Naive thymus-derived CD4-positive, alpha-beta T cell (primary cell): ENCODE measurements around the gene KRT32. TPM values are rescaled to one million over a fixed set of nuclear protein-coding genes. Genes with fewer than 3 reads are reported as not detected.

Experiments
- ATAC-seq: fragments of 150-1000 bp; cut with Tn5 transposase; 2 replicates; pipeline ENCODE4 v1.10.0; 2021; ENCODE audit warnings: mild to moderate bottlenecking, moderate library complexity
- CTCF ChIA-PET: fragments of 350-600 bp; sonication (Branson Sonifier 250); formaldehyde crosslinking; loops from one replicate; lab custom pipeline; 2021; ENCODE audit warnings: antibody characterized with exemption; lab: Charles Lee
- POLR2A ChIA-PET: fragments of 350-600 bp; sonication (Branson Sonifier 250); formaldehyde crosslinking; loops from one replicate; lab custom pipeline; 2021; ENCODE audit warnings: antibody characterized with exemption, inconsistent platforms; lab: Charles Lee
- DNase-seq, 9 donors: peaks; one replicate each; pipeline versions ENCODE4 v3.0.0 to v3.0.0-alpha.2; 2020 to 2022; ENCODE audit warnings: mixed read lengths in 1 of 9
- H3K27ac ChIP-seq: one replicate; pipeline ENCODE4 v1.7.0; 2013; ENCODE audit warnings: mild to moderate bottlenecking, low read depth, low read length, moderate library complexity
- H3K27me3 ChIP-seq, 2 donors: one replicate each; pipeline ENCODE4 v1.7.0; 2013; ENCODE audit warnings: low read length in 2 of 2, mild to moderate bottlenecking in 2 of 2, moderate library complexity in 2 of 2; ENCODE audit not compliant: control insufficient read depth in 2 of 2, insufficient read depth in 2 of 2
- H3K36me3 ChIP-seq, 3 experiments: 1 replicate in 2 of 3; 2 replicates in 1 of 3; pipeline ENCODE4 v1.7.0; 2013; ENCODE audit warnings: low read length in 3 of 3, mild to moderate bottlenecking in 3 of 3, moderate library complexity in 1 of 3; ENCODE audit not compliant: insufficient read depth in 3 of 3, control insufficient read depth in 2 of 3
- H3K4me1 ChIP-seq, 2 donors: one replicate each; pipeline ENCODE4 v1.7.0; 2013; ENCODE audit warnings: low read length in 2 of 2, mild to moderate bottlenecking in 2 of 2, moderate library complexity in 1 of 2; ENCODE audit not compliant: control insufficient read depth in 2 of 2, insufficient read depth in 2 of 2
- H3K4me3 ChIP-seq: 2 replicates; pipeline ENCODE4 v1.7.0; 2013; ENCODE audit warnings: mild to moderate bottlenecking, low read length
- H3K9me3 ChIP-seq, 3 experiments: 1 replicate in 2 of 3; 2 replicates in 1 of 3; pipeline ENCODE4 v1.7.0; 2013; ENCODE audit warnings: low read length in 3 of 3; ENCODE audit not compliant: control insufficient read depth in 2 of 3
- H3K27ac Mint-ChIP-seq, 9 donors: one replicate each; pipeline ENCODE4 v1.8.0; 2020 to 2022; ENCODE audit warnings: mixed read lengths in 9 of 9, mild to moderate bottlenecking in 8 of 9, moderate library complexity in 5 of 9, inconsistent platforms in 2 of 9
- H3K27me3 Mint-ChIP-seq, 5 donors: one replicate each; pipeline ENCODE4 v1.8.0; 2021 to 2022; ENCODE audit warnings: mixed read lengths in 5 of 5, mild to moderate bottlenecking in 1 of 5
- H3K36me3 Mint-ChIP-seq, 5 donors: one replicate each; pipeline ENCODE4 v1.8.0; 2020 to 2022; ENCODE audit warnings: mixed read lengths in 5 of 5, mild to moderate bottlenecking in 3 of 5, inconsistent platforms in 1 of 5
- H3K4me1 Mint-ChIP-seq, 7 donors: one replicate each; pipeline ENCODE4 v1.8.0; 2020 to 2022; ENCODE audit warnings: mixed read lengths in 7 of 7, mild to moderate bottlenecking in 3 of 7, inconsistent platforms in 1 of 7
- H3K4me3 Mint-ChIP-seq, 10 donors: one replicate each; pipeline ENCODE4 v1.8.0; 2020 to 2022; ENCODE audit warnings: mild to moderate bottlenecking in 10 of 10, mixed read lengths in 10 of 10, moderate library complexity in 6 of 10, inconsistent platforms in 2 of 10
- H3K9me3 Mint-ChIP-seq, 11 donors: one replicate each; pipeline ENCODE4 v1.8.0; 2020 to 2022; ENCODE audit warnings: mixed read lengths in 11 of 11, mild to moderate bottlenecking in 4 of 11, inconsistent platforms in 1 of 11, moderate library complexity in 1 of 11
- intact Hi-C, 2 donors: fragments of 100-400 bp; cut with micrococcal nuclease; formaldehyde crosslinking; loops; one replicate each; pipeline ENCODE4 v1.15.1; 2023
- polyA plus RNA-seq, 2 donors: library from polyadenylated mRNA; unstranded; fragments of 300-500 nt; fragmentation: Illumina TruSeq; gene quantifications; one replicate each; pipeline ENCODE4 v1.2.3, GENCODE V29; 2021
- total RNA-seq, 6 experiments: library from RNA in 5 of 6; stranded (reverse) in 5 of 6; gene quantifications; 1 replicate in 5 of 6; 2 replicates in 1 of 6; pipeline ENCODE4 v1.2.3 and lab custom pipeline; 2021 to 2026

KRT32 gene
- total and polyA plus RNA-seq, 7 experiments from 2014 or later = not detected

DNA sequence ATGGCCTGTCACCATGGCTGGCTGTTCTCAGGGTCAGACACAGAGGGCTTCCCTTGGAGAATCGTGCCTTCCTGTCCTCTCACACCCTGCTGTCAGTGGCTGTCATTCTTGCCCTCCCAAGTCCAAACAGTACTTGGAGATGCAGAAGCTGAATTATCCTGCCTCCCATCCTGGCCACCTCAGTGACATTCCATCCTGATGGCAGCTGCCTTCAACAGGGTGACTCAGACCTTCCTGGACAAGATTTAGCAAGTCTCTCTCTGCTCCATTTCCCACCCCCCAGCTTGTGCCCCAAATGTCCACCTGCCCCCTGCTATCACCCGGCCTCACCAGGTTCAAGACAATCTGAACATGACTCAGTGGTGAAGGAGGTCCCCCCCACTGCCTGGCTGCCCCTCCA lies 27.3 kb upstream of the KRT32 start:
- Histone ChIP-seq H3K4me1 (peaks cover 5 to 14% of the 10 kb centered on the region in 2 donors), H3K9me3 (no peaks in the 10 kb centered on the region), H3K4me3 (no peak overlapping the region), H3K27me3 (no peaks in the 10 kb centered on the region), H3K36me3 (no peaks in the 10 kb centered on the region), H3K27ac (no peak overlapping the region)
- ChIA-PET POLR2A (no interaction called here), CTCF (no interaction called here)
- no peak for ATAC-seq
- Mint-ChIP-seq H3K9me3 (no peaks in the 10 kb centered on the region), H3K27ac (peak overlapping the region in 3 of 9 donors; percentile 31 to 59 (median 39)), H3K36me3 (no peaks in the 10 kb centered on the region), H3K4me3 (no peak overlapping the region), H3K4me1 (peaks cover 16 to 40% (median 33%) of the 10 kb centered on the region in 7 donors), H3K27me3 (peaks cover 0 to 2% (median 0%) of the 10 kb centered on the region in 5 donors)
- intact Hi-C loops = loop anchor here in 1 of 2 donors (5.0 kb wide), 1 partner anchor 172 kb away; no protein-coding TSS in a partner anchor
- DNase-seq = no peak

DNA sequence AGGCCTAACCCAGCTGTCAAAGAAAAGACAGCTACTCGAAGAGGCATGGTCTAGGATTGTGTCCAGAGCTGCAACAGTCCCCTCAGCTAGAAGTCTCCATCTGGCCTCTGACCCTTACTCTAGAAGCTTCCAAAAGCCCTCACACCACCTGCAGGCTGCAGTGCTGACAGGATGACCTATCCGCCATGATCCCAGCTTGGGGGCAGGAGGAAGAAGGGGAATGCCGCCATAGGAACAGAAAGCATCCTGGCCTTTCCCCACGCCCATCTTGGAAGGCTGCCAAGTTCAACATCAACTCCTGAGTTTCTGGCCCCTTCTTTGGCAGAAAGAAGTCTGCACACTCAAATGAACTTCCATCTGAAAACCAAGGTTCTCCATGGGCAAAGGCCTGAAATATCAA lies 25.6 kb upstream of the KRT32 start:
- peaks cover 11 to 36% (median 28%) of the 10 kb centered on the region in 7 donors for H3K4me1 Mint-ChIP-seq
- POLR2A ChIA-PET = no interaction called here
- no peaks in the 10 kb centered on the region for H3K36me3 ChIP-seq
- no peaks in the 10 kb centered on the region for H3K27me3 ChIP-seq
- H3K4me3 ChIP-seq = no peak overlapping the region
- H3K4me3 Mint-ChIP-seq = no peak overlapping the region
- CTCF ChIA-PET = no interaction called here
- H3K27me3 Mint-ChIP-seq = no peaks in the 10 kb centered on the region
- H3K9me3 ChIP-seq = no peaks in the 10 kb centered on the region
- DNase-seq = no peak
- no peaks in the 10 kb centered on the region for H3K9me3 Mint-ChIP-seq
- H3K4me1 ChIP-seq = peaks cover 5 to 14% of the 10 kb centered on the region in 2 donors
- no peak for ATAC-seq
- H3K27ac ChIP-seq = no peak overlapping the region
- H3K36me3 Mint-ChIP-seq = no peaks in the 10 kb centered on the region
- intact Hi-C loops = loop anchor here in 1 of 2 donors (5.0 kb wide), 1 partner anchor 170 kb away; no protein-coding TSS in a partner anchor
- peak overlapping the region in 1 of 9 donors; percentile 21 for H3K27ac Mint-ChIP-seq

- intact Hi-C loops = loop anchor here in 1 of 2 donors (5.0 kb wide), 1 partner anchor 170 kb away; no protein-coding TSS in a partner anchor
- CTCF ChIA-PET = interaction anchor here (0.7 kb wide), 1 partner anchor 172 kb away, joined by 5 read pairs; no protein-coding TSS in a partner anchor
- no peaks in the 10 kb centered on the region for H3K36me3 ChIP-seq
- Mint-ChIP-seq H3K4me3 (no peak overlapping the region), H3K27ac (peak overlapping the region in 1 of 9 donors; percentile 80), H3K27me3 (no peaks in the 10 kb centered on the region), H3K4me1 (peaks cover 11 to 36% (median 28%) of the 10 kb centered on the region in 7 donors), H3K36me3 (no peaks in the 10 kb centered on the region), H3K9me3 (no peaks in the 10 kb centered on the region)
- no peak overlapping the region for H3K27ac ChIP-seq
- no peak for DNase-seq
- peak; percentile 48 for ATAC-seq
- H3K4me1 ChIP-seq = peaks cover 5 to 14% of the 10 kb centered on the region in 2 donors
- no peak overlapping the region for H3K4me3 ChIP-seq
- H3K27me3 ChIP-seq = no peaks in the 10 kb centered on the region
- H3K9me3 ChIP-seq = no peaks in the 10 kb centered on the region
- POLR2A ChIA-PET = no interaction called here
These were observed 25.2 kb upstream of the KRT32 start for GRCh38 chr17:41492351-41492750.

- Histone ChIP-seq H3K27me3 (no peaks in the 10 kb centered on the region), H3K9me3 (no peaks in the 10 kb centered on the region), H3K4me3 (no peak overlapping the region), H3K4me1 (peaks cover 5% of the 10 kb centered on the region in 2 donors), H3K36me3 (no peaks in the 10 kb centered on the region), H3K27ac (no peak overlapping the region)
- Mint-ChIP-seq H3K4me3 (no peak overlapping the region), H3K4me1 (peaks cover 3 to 28% (median 20%) of the 10 kb centered on the region in 7 donors), H3K36me3 (no peaks in the 10 kb centered on the region), H3K9me3 (no peaks in the 10 kb centered on the region), H3K27ac (no peak overlapping the region), H3K27me3 (no peaks in the 10 kb centered on the region)
- intact Hi-C loops = loop anchor here in 1 of 2 donors (5.0 kb wide), 1 partner anchor 169 kb away; no protein-coding TSS in a partner anchor
- ATAC-seq = no peak
- DNase-seq = no peak
- ChIA-PET CTCF (no interaction called here), POLR2A (no interaction called here)
These were observed 24.3 kb upstream of the KRT32 start for GRCh38 chr17:41491476-41491875.

DNA sequence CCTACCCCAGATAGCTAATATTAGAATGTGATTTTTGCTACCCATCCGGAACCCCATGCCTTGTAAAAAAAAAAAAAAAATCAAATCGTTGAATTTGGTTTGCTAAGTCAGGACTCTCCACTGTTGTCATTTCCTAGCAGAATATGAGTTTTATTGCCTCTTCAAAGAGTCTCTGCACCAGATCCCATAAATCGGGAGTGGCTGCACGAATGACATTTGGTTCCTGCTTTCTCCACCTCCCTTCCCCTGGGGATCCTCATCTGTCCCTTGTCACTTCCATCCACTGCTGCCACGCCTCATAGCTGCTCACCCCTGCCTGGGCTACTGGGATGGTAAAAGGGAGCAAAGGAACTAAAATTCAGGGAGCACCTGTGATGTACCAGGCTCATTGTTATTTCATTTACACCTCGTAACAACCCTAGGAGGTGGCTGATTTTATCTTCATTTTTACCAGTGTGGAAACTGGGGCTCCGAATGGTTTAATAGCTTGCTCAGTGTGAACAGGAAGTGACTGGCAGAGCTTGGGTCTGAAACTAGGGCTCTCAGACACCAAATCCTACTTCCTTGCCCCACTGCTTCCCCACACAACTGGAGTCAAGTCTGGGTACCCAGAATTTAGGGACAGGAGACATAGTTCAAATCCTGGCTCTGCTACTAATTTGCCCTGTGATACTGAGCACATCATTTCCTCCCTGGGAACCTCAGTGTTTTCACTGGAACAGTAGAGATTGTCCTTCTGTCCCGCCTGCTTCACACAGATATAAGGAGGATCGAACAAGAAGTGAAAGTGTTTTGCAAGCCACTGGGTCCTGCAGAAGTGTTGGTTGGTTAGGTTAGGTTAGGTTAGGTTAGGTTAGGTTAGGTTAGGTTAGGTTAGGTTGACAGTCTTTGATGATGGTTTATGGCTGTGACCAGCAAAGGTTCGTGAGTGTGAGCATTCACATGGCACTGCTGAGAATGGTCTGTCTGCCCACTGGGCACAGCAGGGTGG lies 23.1 kb upstream of the KRT32 start:
- no peak overlapping the region for H3K4me3 ChIP-seq
- ATAC-seq (peak; percentile 51), DNase-seq (peak in 2 of 9 donors; percentile 7 to 14)
- peak overlapping the region in 3 of 9 donors; percentile 20 to 85 (median 74) for H3K27ac Mint-ChIP-seq
- ChIA-PET POLR2A (no interaction called here), CTCF (interaction anchor here (1.2 kb wide), 1 partner anchor 60 kb away, joined by 3 read pairs; no protein-coding TSS in a partner anchor)
- intact Hi-C loops = loop anchor here in 1 of 2 donors (5.0 kb wide), 1 partner anchor 168 kb away; no protein-coding TSS in a partner anchor
- no peaks in the 10 kb centered on the region for H3K9me3 Mint-ChIP-seq
- no peaks in the 10 kb centered on the region for H3K36me3 ChIP-seq
- peaks cover 0 to 24% (median 19%) of the 10 kb centered on the region in 7 donors for H3K4me1 Mint-ChIP-seq
- H3K27ac ChIP-seq = no peak overlapping the region
- H3K9me3 ChIP-seq = no peaks in the 10 kb centered on the region
- H3K4me1 ChIP-seq = peaks cover 5% of the 10 kb centered on the region in 2 donors
- no peaks in the 10 kb centered on the region for H3K27me3 Mint-ChIP-seq
- H3K4me3 Mint-ChIP-seq = peak overlapping the region in 2 of 10 donors; percentile 5 to 32
- H3K27me3 ChIP-seq = no peaks in the 10 kb centered on the region
- H3K36me3 Mint-ChIP-seq = no peaks in the 10 kb centered on the region

- Histone ChIP-seq H3K27me3 (no peaks in the 10 kb centered on the region), H3K36me3 (no peaks in the 10 kb centered on the region), H3K4me1 (peaks cover 5% of the 10 kb centered on the region in 2 donors), H3K4me3 (no peak within 1 kb of the TSS), H3K9me3 (no peaks in the 10 kb centered on the region), H3K27ac (no peak within 1 kb of the TSS)
- CTCF ChIA-PET = interaction anchor here (1.2 kb wide), 1 partner anchor 61 kb away, joined by 3 read pairs; no protein-coding TSS in a partner anchor
- peaks cover 0 to 24% (median 19%) of the 10 kb centered on the region in 7 donors for H3K4me1 Mint-ChIP-seq
- DNase-seq (no peak), ATAC-seq (no peak)
- POLR2A ChIA-PET = no interaction called here
- peak within 1 kb of the TSS in 2 of 10 donors; percentile 5 to 32 for H3K4me3 Mint-ChIP-seq
- intact Hi-C loops = no loop called here
- no peaks in the 10 kb centered on the region for H3K36me3 Mint-ChIP-seq
- H3K27ac Mint-ChIP-seq = peak within 1 kb of the TSS in 3 of 9 donors; percentile 20 to 85 (median 74)
- H3K9me3 Mint-ChIP-seq = peaks cover 0 to 1% (median 0%) of the 10 kb centered on the region in 11 donors
- H3K27me3 Mint-ChIP-seq = no peaks in the 10 kb centered on the region
These were observed 22.3 kb upstream of the KRT32 start, which contains the start of gene KRT36 for GRCh38 chr17:41489531-41489930. KRT36 (minus strand) TSS chr17:41489910; CDS start chr17:41489864, 46 bp downstream.
